Endothelial cell of umbilical vein (primary cell): ENCODE measurements around the gene ARHGEF19. TPM values are rescaled to one million over a fixed set of nuclear protein-coding genes. Genes with fewer than 3 reads are reported as not detected.

Experiments used
- BruUV-seq: library from RNA; stranded (reverse); fragments of 400-500 nt; replicated peaks from 2 replicates; lab custom pipeline; 2021; lab: Mats Ljungman, UMichigan
- CTCF ChIA-PET: fragments of 300-600, 350-600 bp; sonication (Branson Sonifier 250); formaldehyde crosslinking; loops from one replicate; lab custom pipeline; 2021; ENCODE audit warnings: antibody characterized with exemption, inconsistent platforms; lab: Charles Lee
- POLR2A ChIA-PET: fragments of 300-600, 350-600 bp; sonication (Branson Sonifier 250); formaldehyde crosslinking; loops from one replicate; lab custom pipeline; 2021; ENCODE audit warnings: antibody characterized with exemption, inconsistent platforms; lab: Charles Lee
- DNase-seq: peaks from one replicate; pipeline ENCODE4 v3.0.0-alpha.2; 2011; ENCODE audit warnings: low read depth, low spot score
- FAIRE-seq: peaks from 2 replicates; lab custom pipeline; 2011; peaks lifted over from hg19 to GRCh38; lab: Jason Lieb, UNC
- H2AFZ ChIP-seq: 2 replicates; pipeline ENCODE4 v1.6.0; 2012; ENCODE audit warnings: low read depth, low read length, control low read depth, inconsistent platforms
- H3K27ac ChIP-seq: 2 replicates; pipeline ENCODE4 v1.5.1; 2011; ENCODE audit warnings: low read depth, mild to moderate bottlenecking, control low read depth, low read length, moderate library complexity; ENCODE audit not compliant: insufficient read depth
- H3K27me3 ChIP-seq, 2 experiments: 2 replicates each; pipeline versions ENCODE4 v1.6.0 to v1.6.1; 2011; ENCODE audit warnings: low read length in 2 of 2, mixed read lengths in 1 of 2; ENCODE audit not compliant: control insufficient read depth in 2 of 2, insufficient read depth in 2 of 2
- H3K36me3 ChIP-seq, 2 experiments: 2 replicates in 1 of 2; 3 replicates in 1 of 2; pipeline ENCODE4 v1.5.1; 2011; ENCODE audit warnings: low read length in 2 of 2, mild to moderate bottlenecking in 1 of 2, moderate library complexity in 1 of 2; ENCODE audit not compliant: control insufficient read depth in 2 of 2, insufficient read depth in 2 of 2; ENCODE audit errors: extremely low read depth in 1 of 2
- H3K4me1 ChIP-seq: 3 replicates; pipeline ENCODE4 v1.5.1; 2011; ENCODE audit warnings: mild to moderate bottlenecking, low read length; ENCODE audit not compliant: control insufficient read depth, insufficient read depth; ENCODE audit errors: extremely low read depth
- H3K4me2 ChIP-seq: 2 replicates; pipeline ENCODE4 v1.6.1; 2011; ENCODE audit warnings: low read length, control low read depth, mixed read lengths; ENCODE audit not compliant: insufficient read depth
- H3K4me3 ChIP-seq, 3 experiments: fragments of 200-600 bp in 1 of 3; sonication (generic), shearing (Covaris generic) in 1 of 3; replicated peaks in 1 of 3; 2 replicates each; pipeline ENCODE4 v1.5.1; 2011 to 2016; ENCODE audit warnings: control low read depth in 3 of 3, low read length in 3 of 3, mild to moderate bottlenecking in 2 of 3, inconsistent platforms in 1 of 3, low read depth in 1 of 3, moderate library complexity in 1 of 3; ENCODE audit not compliant: insufficient read depth in 1 of 3
- H3K79me2 ChIP-seq: 2 replicates; pipeline ENCODE4 v1.6.0; 2012; ENCODE audit warnings: low read length, inconsistent platforms; ENCODE audit not compliant: control insufficient read depth, insufficient read depth
- H3K9ac ChIP-seq: replicated peaks from 2 replicates; pipeline ENCODE3; 2011; ENCODE audit warnings: low read length, control low read depth; ENCODE audit not compliant: insufficient read depth; ENCODE audit errors: extremely low read depth
- H3K9me1 ChIP-seq: replicated peaks from 3 replicates; pipeline ENCODE4 v1.6.0; 2011; ENCODE audit warnings: mild to moderate bottlenecking, low read length; ENCODE audit not compliant: control insufficient read depth, insufficient read depth; ENCODE audit errors: extremely low read depth
- H3K9me3 ChIP-seq: replicated peaks from 2 replicates; pipeline ENCODE4 v1.5.1; 2012; ENCODE audit warnings: low read length, inconsistent platforms; ENCODE audit not compliant: control insufficient read depth, insufficient read depth
- H4K20me1 ChIP-seq: replicated peaks from 2 replicates; pipeline ENCODE3; 2011; ENCODE audit warnings: mild to moderate bottlenecking, low read length; ENCODE audit not compliant: control insufficient read depth, insufficient read depth; ENCODE audit errors: extremely low read depth
- EZH2 ChIP-seq: IDR thresholded peaks from 2 replicates; pipeline ENCODE4 v1.6.1; 2012; ENCODE audit warnings: borderline replicate concordance, low read depth, mild to moderate bottlenecking, moderate library complexity, low read length, inconsistent platforms; ENCODE audit not compliant: severe bottlenecking
- FOS ChIP-seq: IDR thresholded peaks from 2 replicates; pipeline ENCODE4 v1.6.1; 2011; ENCODE audit warnings: mild to moderate bottlenecking, low read length, moderate library complexity, borderline replicate concordance; ENCODE audit not compliant: insufficient read depth
- GATA2 ChIP-seq: IDR thresholded peaks from 2 replicates; pipeline ENCODE4 v1.7.0; 2011; ENCODE audit warnings: low read depth, mild to moderate bottlenecking, moderate library complexity, mixed read lengths, low read length; ENCODE audit not compliant: insufficient read length, insufficient read depth
- JUN ChIP-seq: IDR thresholded peaks from 2 replicates; pipeline ENCODE4 v1.6.1; 2011; ENCODE audit warnings: borderline replicate concordance, low read depth; ENCODE audit not compliant: insufficient read length, insufficient read depth
- MYC ChIP-seq: IDR thresholded peaks from one replicate; pipeline ENCODE4 v1.6.1; 2011; ENCODE audit warnings: mild to moderate bottlenecking, low read depth, low read length
- POLR2A ChIP-seq: IDR thresholded peaks from 2 replicates; pipeline ENCODE4 v1.6.1; 2012; ENCODE audit warnings: low read depth, mild to moderate bottlenecking, control low read depth, low read length
- POLR2AphosphoS5 ChIP-seq: IDR thresholded peaks from 2 replicates; pipeline ENCODE4 v1.6.1; 2012; ENCODE audit warnings: low read depth, mild to moderate bottlenecking, control low read depth, low read length, moderate library complexity; ENCODE audit not compliant: insufficient read depth
- dilution Hi-C: fragments of 300-500 bp; cut with MboI; formaldehyde crosslinking; loops from one replicate; pipeline ENCODE4 v1.15.0; 2019; ENCODE audit warnings: low sequenced_read_pairs; ENCODE audit not compliant: extremely low pct_ligation_motif_present
- intact Hi-C: fragments of 100-400 bp; cut with micrococcal nuclease; formaldehyde crosslinking; loops from one replicate; pipeline ENCODE4 v1.10.0; 2022
- polyA plus RNA-seq, 4 experiments: library from polyadenylated mRNA; depleted of rRNA in 3 of 4; stranded (reverse) in 3 of 4; unstranded in 1 of 4; fragments of >200 nt; gene quantifications; 2 replicates each; pipeline versions ENCODE4 v1.2.1 to v1.2.3, GENCODE V29; 2011 to 2012; ENCODE audit warnings: missing spikeins in 1 of 4
- total RNA-seq: library from RNA; stranded (reverse); gene quantifications from 2 replicates; pipeline ENCODE4 v1.2.3, GENCODE V29; 2021
- TF ChIP-seq, protein P1 (sequence below), 2 donors: IDR thresholded peaks; 1 replicate in 1 of 2; 2 replicates in 1 of 2; pipeline ENCODE4 v1.5.1; 2011; ENCODE audit warnings: low read length in 2 of 2, mild to moderate bottlenecking in 2 of 2, moderate library complexity in 2 of 2, control low read depth in 1 of 2, inconsistent platforms in 1 of 2, low read depth in 1 of 2; ENCODE audit not compliant: insufficient read depth in 1 of 2; ENCODE audit errors: extremely low read depth in 1 of 2
- TF ChIP-seq, protein P2 (sequence below): IDR thresholded peaks from 2 replicates; pipeline ENCODE4 v1.6.1; 2011; ENCODE audit not compliant: insufficient read depth, insufficient read length

Gene ARHGEF19
- total and polyA plus RNA-seq, 2 donors (not counting 3 experiments of a cell fraction or from before 2014, with no cell fraction given): 6.2 to 8.0 TPM

- H3K4me3 ChIP-seq: no peak overlapping the region
- no peak overlapping the region for H3K9ac ChIP-seq
- peaks cover 17% of the 10 kb centered on the region for H3K4me1 ChIP-seq
- dilution Hi-C loops (no loop called here), intact Hi-C loops (loop anchor here (1.0 kb wide), 4 partner anchors 38 to 165 kb away; no protein-coding TSS in a partner anchor)
- no peaks in the 10 kb centered on the region for H3K9me1 ChIP-seq
- no peaks in the 10 kb centered on the region for H3K79me2 ChIP-seq
- DNase-seq: peak; percentile 87
- peak; percentile 97 for FAIRE-seq
- H3K4me2 ChIP-seq: no peak overlapping the region
- TF ChIP-seq, protein P1, sequence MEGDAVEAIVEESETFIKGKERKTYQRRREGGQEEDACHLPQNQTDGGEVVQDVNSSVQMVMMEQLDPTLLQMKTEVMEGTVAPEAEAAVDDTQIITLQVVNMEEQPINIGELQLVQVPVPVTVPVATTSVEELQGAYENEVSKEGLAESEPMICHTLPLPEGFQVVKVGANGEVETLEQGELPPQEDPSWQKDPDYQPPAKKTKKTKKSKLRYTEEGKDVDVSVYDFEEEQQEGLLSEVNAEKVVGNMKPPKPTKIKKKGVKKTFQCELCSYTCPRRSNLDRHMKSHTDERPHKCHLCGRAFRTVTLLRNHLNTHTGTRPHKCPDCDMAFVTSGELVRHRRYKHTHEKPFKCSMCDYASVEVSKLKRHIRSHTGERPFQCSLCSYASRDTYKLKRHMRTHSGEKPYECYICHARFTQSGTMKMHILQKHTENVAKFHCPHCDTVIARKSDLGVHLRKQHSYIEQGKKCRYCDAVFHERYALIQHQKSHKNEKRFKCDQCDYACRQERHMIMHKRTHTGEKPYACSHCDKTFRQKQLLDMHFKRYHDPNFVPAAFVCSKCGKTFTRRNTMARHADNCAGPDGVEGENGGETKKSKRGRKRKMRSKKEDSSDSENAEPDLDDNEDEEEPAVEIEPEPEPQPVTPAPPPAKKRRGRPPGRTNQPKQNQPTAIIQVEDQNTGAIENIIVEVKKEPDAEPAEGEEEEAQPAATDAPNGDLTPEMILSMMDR (IDR thresholded peaks at IDR 0.05; ENCODE audit: extremely low read depth in 1 of 2, insufficient read depth in 1 of 2, low read depth in 1 of 2, low read length in 2 of 2): peak; percentile 83 to 85
- TF ChIP-seq GATA2: no peak
- no peak for TF ChIP-seq POLR2AphosphoS5
- BruUV-seq: no TSS peak
- H2AFZ ChIP-seq: no peak overlapping the region
- no peak overlapping the region for H3K27ac ChIP-seq
- CTCF ChIA-PET: interaction anchor here (1.1 to 9.5 kb wide), 14 partner anchors 10 to 174 kb away, joined by 3 to 179 read pairs (median 7); partner anchors contain the start of genes ARHGEF19 and FAM131C
- H3K36me3 ChIP-seq: peaks cover 0 to 2% of the 10 kb centered on the region in 2 experiments
- POLR2A ChIA-PET: no interaction called here
- H3K9me3 ChIP-seq: no peaks in the 10 kb centered on the region
- H3K27me3 ChIP-seq: no peaks in the 10 kb centered on the region
- H4K20me1 ChIP-seq: no peaks in the 10 kb centered on the region
These were observed 31.6 kb upstream of the ARHGEF19 start for GRCh38 chr1:16243936-16244649.

GRCh38 chr1:16243215-16243610 lies 30.8 kb upstream of the ARHGEF19 start:
- ChIA-PET CTCF (interaction anchor here (0.6 to 9.5 kb wide), 11 partner anchors 10 to 165 kb away, joined by 3 to 179 read pairs (median 8); partner anchors contain the start of genes ARHGEF19 and FAM131C), POLR2A (no interaction called here)
- H3K9me3 ChIP-seq: no peaks in the 10 kb centered on the region
- intact Hi-C loops: no loop called here
- FAIRE-seq (no peak), DNase-seq (no peak)
- TF ChIP-seq EZH2 (no peak), FOS (no peak), POLR2A (no peak), GATA2 (no peak), JUN (no peak), POLR2AphosphoS5 (no peak), MYC (no peak)
- TF ChIP-seq, protein P2, sequence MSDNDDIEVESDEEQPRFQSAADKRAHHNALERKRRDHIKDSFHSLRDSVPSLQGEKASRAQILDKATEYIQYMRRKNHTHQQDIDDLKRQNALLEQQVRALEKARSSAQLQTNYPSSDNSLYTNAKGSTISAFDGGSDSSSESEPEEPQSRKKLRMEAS: no peak
- TF ChIP-seq, protein P1 (IDR thresholded peaks at IDR 0.05; ENCODE audit: extremely low read depth in 1 of 2, insufficient read depth in 1 of 2, low read depth in 1 of 2, low read length in 2 of 2): no peak
- no TSS peak for BruUV-seq
- H3K79me2 ChIP-seq: no peaks in the 10 kb centered on the region
- peaks cover 9% of the 10 kb centered on the region for H3K4me1 ChIP-seq
- H3K9ac ChIP-seq: no peak overlapping the region
- no peak overlapping the region for H3K27ac ChIP-seq
- no peak overlapping the region for H3K4me3 ChIP-seq
- no peak overlapping the region for H2AFZ ChIP-seq
- no peaks in the 10 kb centered on the region for H3K9me1 ChIP-seq
- H3K4me2 ChIP-seq: no peak overlapping the region
- dilution Hi-C loops: no loop called here
- no peaks in the 10 kb centered on the region for H4K20me1 ChIP-seq
- H3K36me3 ChIP-seq: peaks cover 0 to 2% of the 10 kb centered on the region in 2 experiments
- no peaks in the 10 kb centered on the region for H3K27me3 ChIP-seq
